HG03045 (cell line): Measurements from ENCODE around the gene NRIP1.
A peak's percentile ranks its signal among the peaks of the same experiment; 100 is the strongest.

ENCODE experiments used
- ATAC-seq: cut with Tn5 transposase; IDR thresholded peaks from one replicate; pipeline ENCODE4 v1.9.1; 2021; ENCODE audit warnings: mild to moderate bottlenecking, moderate library complexity; ENCODE audit not compliant: unreplicated experiment

NRIP1 gene

GRCh38 chr21:15064576-15065391 is at the start of gene NRIP1:
Gene NRIP1 (minus strand): TSS chr21:15065000. CDS start chr21:14968192, 96,808 bp downstream.
- ATAC-seq = peak; percentile 85

DNA sequence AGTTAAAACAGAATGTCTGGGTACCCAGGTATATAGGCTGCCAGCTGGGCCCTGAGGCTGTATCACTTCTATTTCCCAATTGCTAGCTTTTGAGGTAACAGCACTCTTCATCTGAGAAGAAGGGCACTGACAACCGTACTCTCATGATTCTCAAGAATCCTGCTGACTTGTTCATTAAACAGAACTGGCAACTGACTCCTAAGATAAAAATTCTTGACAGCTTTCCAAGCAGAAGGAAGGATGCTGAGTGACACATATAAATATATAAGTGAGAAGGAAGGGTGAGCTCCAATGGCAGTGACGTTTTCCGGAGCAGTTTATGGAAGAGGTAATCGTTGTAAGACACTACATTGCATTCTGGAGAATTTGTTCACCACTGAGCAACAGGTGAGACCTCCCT is 48.1 kb upstream of the NRIP1 start:
- no peak for ATAC-seq

GRCh38 chr21:15108801-15109200 is 44.0 kb upstream of the NRIP1 start:
- ATAC-seq = no peak

- no peak for ATAC-seq
Measured at GRCh38 chr21:15104470-15104869, 39.7 kb upstream of the NRIP1 start.

DNA sequence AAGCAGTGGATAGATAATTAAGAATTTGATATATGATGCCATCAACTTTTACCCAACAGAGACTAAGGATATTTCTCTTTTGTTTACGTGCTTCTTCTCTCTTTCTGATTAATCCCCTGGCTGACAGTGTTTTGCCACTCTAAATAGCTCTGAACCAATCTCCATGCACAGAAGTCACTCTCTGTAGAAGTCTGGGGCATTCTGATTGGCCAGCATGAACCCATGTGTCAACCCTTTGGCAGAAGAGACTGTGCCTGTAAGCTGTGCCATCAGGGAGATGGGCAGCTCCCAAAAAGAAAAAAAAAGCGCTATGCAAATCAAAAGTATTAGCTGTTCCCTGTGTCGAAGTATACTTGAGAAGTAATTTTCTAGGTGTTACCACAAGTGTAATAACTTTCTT is 34.1 kb upstream of the NRIP1 start:
- no peak for ATAC-seq

GRCh38 chr21:15098181-15098580 is 33.4 kb upstream of the NRIP1 start:
- no peak for ATAC-seq

GRCh38 chr21:15097580-15097979 is 32.8 kb upstream of the NRIP1 start:
- no peak for ATAC-seq

DNA sequence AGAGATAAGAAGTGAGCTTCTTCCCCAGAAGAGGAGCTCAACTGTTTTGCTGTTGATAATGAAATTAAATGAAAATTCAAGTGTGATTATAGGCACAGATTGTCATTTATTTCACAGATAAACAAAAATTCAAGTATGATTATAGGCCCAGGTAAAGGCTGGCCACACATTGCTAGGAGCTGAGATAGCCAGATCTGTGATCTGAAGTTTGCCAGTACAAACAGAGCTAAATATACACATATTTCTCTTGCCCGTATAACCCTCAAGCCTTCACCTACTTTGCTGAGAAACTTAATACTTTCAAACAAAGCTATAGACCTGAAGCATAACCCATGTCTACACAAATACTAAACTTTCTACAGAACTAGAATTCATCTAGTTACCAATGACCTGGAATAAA is 31.3 kb upstream of the NRIP1 start:
- no peak for ATAC-seq

GRCh38 chr21:15095326-15095725 is 30.5 kb upstream of the NRIP1 start:
- no peak for ATAC-seq

DNA sequence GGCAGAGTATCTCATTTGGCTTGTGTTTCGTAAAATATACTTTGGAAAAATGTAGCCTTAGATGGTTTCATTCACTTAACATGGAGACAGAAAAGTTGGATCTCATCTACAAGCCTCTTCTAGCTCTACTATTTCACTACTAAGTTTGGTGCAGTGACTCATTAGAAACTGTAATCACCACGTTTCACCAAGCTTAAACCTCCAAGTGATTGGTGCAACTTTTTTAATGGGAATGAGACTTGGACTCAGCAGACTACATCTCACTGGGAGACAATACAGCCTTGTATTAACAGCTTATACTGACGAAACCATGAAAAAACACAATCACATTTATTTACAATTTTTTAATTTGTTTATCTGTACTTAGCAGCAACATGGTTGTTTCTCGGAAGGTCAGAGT is 29.9 kb upstream of the NRIP1 start:
- no peak for ATAC-seq

DNA sequence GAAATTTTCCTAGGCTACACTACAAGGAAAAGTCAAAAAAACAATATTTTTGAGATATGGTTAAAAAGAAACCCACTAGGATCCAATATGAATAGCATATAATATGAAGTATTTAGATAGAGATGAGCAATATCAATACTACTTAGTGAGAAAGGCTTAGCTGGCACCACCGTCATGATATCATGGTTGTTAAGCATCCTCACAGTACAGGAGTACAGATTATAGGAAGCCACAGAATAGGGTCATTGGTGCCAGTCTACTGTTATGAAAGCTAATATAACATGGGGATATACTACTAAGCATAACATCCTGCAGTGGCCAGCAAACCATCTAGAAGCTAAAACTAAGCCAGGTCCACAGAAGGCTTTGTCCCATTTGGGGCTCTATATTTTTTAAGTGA is 28.4 kb upstream of the NRIP1 start:
- no peak for ATAC-seq

DNA sequence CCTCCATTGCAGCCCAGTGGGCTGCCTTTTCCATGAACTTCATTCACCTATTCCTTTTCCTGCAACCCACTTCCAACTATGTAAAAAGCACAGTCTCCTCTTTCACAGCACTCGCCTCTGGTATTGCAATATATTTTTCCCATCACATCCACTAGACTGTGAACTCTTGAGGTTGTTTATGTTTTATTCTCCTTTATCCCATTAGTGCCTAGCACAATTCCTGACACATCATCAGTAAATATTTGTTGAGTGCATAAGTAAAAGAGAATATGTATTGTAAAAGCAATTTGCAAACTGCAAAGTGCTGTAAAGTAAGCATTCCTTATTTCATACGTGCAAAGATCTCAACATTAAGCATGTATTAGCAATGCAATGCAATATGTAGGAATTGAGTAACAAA is 27.9 kb upstream of the NRIP1 start:
- ATAC-seq = no peak

GRCh38 chr21:15090390-15090789 is 25.6 kb upstream of the NRIP1 start:
- no peak for ATAC-seq

DNA sequence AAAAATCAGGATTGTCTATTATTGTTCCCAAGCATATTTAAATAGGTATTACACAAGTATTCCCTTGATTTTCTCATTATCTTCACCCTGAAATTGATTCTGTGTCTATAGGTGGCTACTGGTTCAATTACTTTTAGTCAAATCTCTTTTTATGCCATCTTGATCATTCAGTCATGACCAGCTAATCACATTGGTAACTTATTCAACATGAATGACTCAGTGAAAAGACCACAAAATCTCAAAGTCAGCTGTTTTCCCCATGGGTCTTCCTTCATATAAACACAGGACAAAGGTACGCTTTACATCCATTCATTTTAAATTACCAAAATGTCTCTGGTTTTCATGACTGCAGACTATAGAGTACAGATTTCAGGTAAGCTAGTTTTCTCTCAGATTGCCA is 23.7 kb upstream of the NRIP1 start:
- no peak for ATAC-seq

- no peak for ATAC-seq
Measured at GRCh38 chr21:15084668-15085067, 19.9 kb upstream of the NRIP1 start.

GRCh38 chr21:15080526-15080925 is 15.7 kb upstream of the NRIP1 start:
- no peak for ATAC-seq

DNA sequence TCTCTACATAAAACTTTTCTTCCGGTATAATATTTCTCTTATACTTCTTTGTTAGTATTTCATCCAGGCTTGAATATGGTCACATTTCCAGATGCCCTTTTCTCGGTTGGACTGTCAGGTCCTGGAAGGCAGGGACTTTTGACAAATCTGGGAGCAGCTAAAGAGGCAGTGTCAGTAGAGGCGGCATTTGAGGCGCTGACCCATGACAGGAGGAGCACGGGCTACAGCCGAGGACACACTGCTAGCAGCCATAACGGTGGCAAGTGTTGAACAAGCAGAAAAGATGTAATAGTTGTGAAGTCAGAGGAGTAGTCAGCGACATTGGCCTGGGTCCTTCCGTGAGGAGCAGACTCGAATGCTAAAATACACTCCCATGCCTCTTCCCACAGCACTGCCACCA is 14.5 kb upstream of the NRIP1 start:
- no peak for ATAC-seq

- no peak for ATAC-seq
Measured at GRCh38 chr21:15078180-15078579, 13.4 kb upstream of the NRIP1 start.

DNA sequence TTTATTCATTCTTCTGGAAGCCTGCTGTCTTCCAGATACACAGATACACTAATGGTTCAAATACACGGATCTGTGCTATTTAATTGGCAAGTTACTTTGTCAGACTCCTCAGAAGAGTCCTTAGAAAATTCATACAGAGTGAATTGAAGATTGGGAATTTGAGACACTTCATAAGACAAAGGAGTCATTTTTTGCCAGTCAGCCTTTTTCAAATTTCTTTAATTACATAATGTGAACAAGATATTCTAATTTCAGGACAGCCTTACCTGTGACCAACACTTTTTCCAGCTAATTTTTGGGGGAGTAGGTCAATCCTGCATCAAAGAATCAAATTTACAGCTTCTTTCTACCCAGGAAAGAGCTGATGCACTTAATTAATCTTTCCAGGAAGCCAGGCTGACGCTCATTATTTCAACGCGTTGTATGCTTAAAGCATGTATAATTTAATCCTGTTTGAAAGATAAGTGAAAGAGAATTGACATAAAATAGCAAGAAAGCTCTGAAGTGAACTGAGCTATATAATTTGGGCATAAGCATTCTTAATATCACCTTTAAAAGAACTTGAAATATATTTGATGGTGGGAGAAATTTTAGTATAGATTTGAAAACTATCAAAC is 12.8 kb upstream of the NRIP1 start:
- ATAC-seq = no peak

DNA sequence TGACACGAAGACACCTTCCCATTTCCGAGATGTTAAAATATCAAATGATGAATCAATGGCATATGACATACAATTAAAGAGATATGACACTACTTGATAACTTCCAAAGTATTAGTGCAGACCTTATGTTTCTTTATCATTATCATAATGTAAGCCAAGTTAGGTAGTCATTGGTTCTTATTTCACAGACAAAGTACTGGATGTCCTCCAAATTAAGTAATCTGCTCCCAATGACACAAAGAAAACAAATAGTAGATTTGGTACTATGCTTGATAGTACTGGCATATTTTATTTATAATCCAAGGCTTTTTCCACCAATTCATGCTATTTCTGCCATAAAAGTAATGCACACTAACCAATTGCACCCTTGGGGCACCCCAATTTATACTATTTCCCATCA is 11.9 kb upstream of the NRIP1 start:
- no peak for ATAC-seq

DNA sequence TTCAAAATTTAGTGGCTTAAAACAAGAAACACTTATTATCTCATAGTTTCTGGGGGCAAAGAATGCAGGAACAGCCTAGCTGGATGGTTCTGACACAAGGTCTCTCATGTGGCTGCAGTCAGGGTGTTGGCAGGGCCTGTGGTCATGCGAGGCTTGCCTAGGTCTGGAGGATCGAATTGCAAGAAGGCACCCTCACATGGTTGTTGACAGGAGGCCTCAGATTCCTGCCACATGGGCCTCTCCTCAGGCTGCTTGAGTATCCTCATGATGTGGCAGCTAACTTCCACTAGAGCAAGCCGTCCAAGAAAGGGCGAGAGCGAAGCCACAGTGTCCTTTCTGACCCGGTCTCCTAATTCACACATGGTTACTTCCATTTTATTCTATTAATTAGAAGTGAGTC is 6.2 kb upstream of the NRIP1 start:
- ATAC-seq = no peak

DNA sequence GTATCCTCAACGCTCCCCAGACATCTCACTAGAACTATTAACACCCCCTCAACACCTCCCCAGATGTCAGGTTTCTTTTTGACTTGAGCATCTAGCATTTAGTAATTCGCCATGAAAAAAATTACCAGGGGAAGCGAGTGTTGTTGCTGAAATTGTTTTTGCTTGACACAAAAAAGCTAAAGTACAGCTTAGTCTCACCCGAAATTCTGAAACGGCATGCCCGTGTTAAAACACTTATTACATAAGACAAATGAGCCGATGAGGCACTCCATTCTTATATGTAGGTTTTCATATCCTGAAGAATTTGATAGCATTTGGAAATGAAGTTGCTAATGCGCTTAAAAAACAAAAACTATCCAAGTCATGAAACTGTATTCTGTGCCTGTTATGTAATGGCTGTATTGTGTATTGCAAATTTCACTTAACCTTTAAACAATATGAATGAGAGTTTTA is 1.3 kb upstream of the NRIP1 start:
- ATAC-seq = no peak
